WTC11 (cell line): ENCODE measurements around the gene AOAH. TPM values are rescaled to one million over a fixed set of nuclear protein-coding genes. Genes with fewer than 3 reads are reported as not detected.

Source experiments
- ATAC-seq: fragments of 200-7000 bp; cut with Tn5 transposase; 2 replicates; pipeline ENCODE4 v1.10.0; 2021; ENCODE audit warnings: mild to moderate bottlenecking, moderate library complexity
- CTCF ChIA-PET: fragments of 300-600 bp; sonication (Branson Sonifier 250); formaldehyde crosslinking; loops from one replicate; lab custom pipeline; 2021; ENCODE audit warnings: antibody characterized with exemption; lab: Charles Lee
- POLR2A ChIA-PET: fragments of 350-600 bp; sonication (Branson Sonifier 250); formaldehyde crosslinking; loops from one replicate; lab custom pipeline; 2021; ENCODE audit warnings: antibody characterized with exemption; lab: Charles Lee
- DNase-seq: peaks from one replicate; pipeline ENCODE4 v3.0.0; 2021; ENCODE audit warnings: low spot score
- H3K27ac Mint-ChIP-seq: 2 replicates; pipeline ENCODE4 v1.8.0; 2021; ENCODE audit warnings: mixed read lengths
- H3K27me3 Mint-ChIP-seq: 2 replicates; pipeline ENCODE4 v1.8.0; 2021; ENCODE audit warnings: low read depth, mild to moderate bottlenecking, moderate library complexity, mixed read lengths
- H3K36me3 Mint-ChIP-seq: 2 replicates; pipeline ENCODE4 v1.8.0; 2021; ENCODE audit warnings: mixed read lengths
- H3K4me1 Mint-ChIP-seq: 2 replicates; pipeline ENCODE4 v1.8.0; 2022; ENCODE audit warnings: mixed read lengths
- H3K4me3 Mint-ChIP-seq: 2 replicates; pipeline ENCODE4 v1.8.0; 2021; ENCODE audit warnings: mild to moderate bottlenecking, moderate library complexity, mixed read lengths
- H3K9me3 Mint-ChIP-seq: 2 replicates; pipeline ENCODE4 v1.8.0; 2021; ENCODE audit warnings: mixed read lengths
- CBFB ChIP-seq: sonication (generic); formaldehyde crosslinking; IDR thresholded peaks from 2 replicates; pipeline ENCODE4 v1.8.1; 2022; ENCODE audit warnings: mild to moderate bottlenecking, low read depth, missing genetic modification reagents
- FOXP4 ChIP-seq: sonication (generic); formaldehyde crosslinking; IDR thresholded peaks from 2 replicates; pipeline ENCODE4 v1.8.0; 2022; ENCODE audit warnings: mild to moderate bottlenecking, missing genetic modification reagents
- HMGA2 ChIP-seq: fragments of 250-450 bp; sonication (Bioruptor Pico); IDR thresholded peaks from 2 replicates; pipeline ENCODE4 v1.4.0; 2021; ENCODE audit warnings: mild to moderate bottlenecking, moderate library complexity
- MLX ChIP-seq: sonication (generic); formaldehyde crosslinking; IDR thresholded peaks from 2 replicates; pipeline ENCODE4 v1.8.1; 2023; ENCODE audit warnings: mild to moderate bottlenecking, missing genetic modification reagents, moderate library complexity
- OVOL2 ChIP-seq: fragments of 250-450 bp; sonication (Bioruptor Pico); IDR thresholded peaks from 2 replicates; pipeline ENCODE4 v1.9.0; 2021; ENCODE audit warnings: mild to moderate bottlenecking, borderline replicate concordance
- SOX15 ChIP-seq: fragments of 250-450 bp; sonication (Bioruptor Pico); IDR thresholded peaks from 2 replicates; pipeline ENCODE4 v1.9.0; 2021; ENCODE audit warnings: mild to moderate bottlenecking
- TCF7 ChIP-seq: sonication (generic); formaldehyde crosslinking; IDR thresholded peaks from 2 replicates; pipeline ENCODE4 v1.8.0; 2022; ENCODE audit warnings: mild to moderate bottlenecking, low read depth, missing genetic modification reagents, moderate library complexity
- ZNF219 ChIP-seq: sonication (generic); formaldehyde crosslinking; IDR thresholded peaks from 2 replicates; pipeline ENCODE4 v1.8.0; 2023; ENCODE audit warnings: missing genetic modification reagents, mild to moderate bottlenecking, borderline replicate concordance
- ZNF263 ChIP-seq: sonication (generic); formaldehyde crosslinking; IDR thresholded peaks from 2 replicates; pipeline ENCODE4 v1.8.1; 2022; ENCODE audit warnings: low read depth, mild to moderate bottlenecking, moderate library complexity, missing genetic modification reagents
- ZNF671 ChIP-seq: fragments of 250-450 bp; sonication (Bioruptor Pico); IDR thresholded peaks from 2 replicates; pipeline ENCODE4 v1.8.0; 2021; ENCODE audit warnings: mild to moderate bottlenecking
- total RNA-seq: library from RNA; stranded (reverse); gene quantifications from 3 replicates; pipeline ENCODE4 v1.2.3, GENCODE V29; 2021
- TF ChIP-seq, protein P1 (sequence below): fragments of 200-600 bp; IDR thresholded peaks from 2 replicates; pipeline ENCODE4 v1.8.0; 2022; ENCODE audit warnings: antibody characterized with exemption
- TF ChIP-seq, protein P2 (sequence below): sonication (generic); formaldehyde crosslinking; IDR thresholded peaks from 2 replicates; pipeline ENCODE4 v1.8.1; 2022; ENCODE audit warnings: mild to moderate bottlenecking, missing genetic modification reagents, moderate library complexity, borderline replicate concordance
- TF ChIP-seq, protein P3 (sequence below): sonication (generic); formaldehyde crosslinking; IDR thresholded peaks from 2 replicates; pipeline ENCODE4 v1.8.1; 2022; ENCODE audit warnings: missing genetic modification reagents, borderline replicate concordance

AOAH gene
- total RNA-seq, 1 experiment from 2014 or later, result 0.31 TPM

DNA sequence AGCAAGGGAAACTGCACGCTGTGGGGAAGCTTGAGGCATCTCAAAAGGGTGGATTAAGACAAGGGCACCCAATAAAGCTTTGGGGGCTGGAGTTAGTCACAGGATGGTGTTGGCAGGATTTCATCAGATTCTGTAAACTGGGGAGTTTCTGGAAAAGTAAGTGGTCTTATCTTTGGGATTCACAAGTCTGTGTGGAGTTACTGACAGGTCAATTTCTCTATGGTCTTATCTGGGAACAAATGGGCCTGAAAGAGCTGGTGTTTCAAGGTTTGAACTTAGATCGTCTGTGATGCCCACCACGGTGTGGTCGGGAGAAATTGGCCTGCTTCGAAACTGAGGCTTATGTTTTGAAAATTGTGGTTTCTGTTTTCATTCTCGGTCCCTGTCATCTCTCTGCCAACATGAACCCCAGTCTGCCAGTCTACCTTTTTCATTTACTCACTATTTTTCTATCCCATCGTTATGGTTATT lies 23.8 kb upstream of the AOAH start (continued):
- TF ChIP-seq FOXP4 (CRISPR knock-in tag) (no peak), ZNF263 (CRISPR knock-in tag) (no peak)

- TF ChIP-seq CBFB, result no peak
- TF ChIP-seq OVOL2 (CRISPR knock-in tag), result no peak
- no peak for TF ChIP-seq FOXP4 (CRISPR knock-in tag)
- TF ChIP-seq HMGA2, result no peak
- TF ChIP-seq SOX15 (CRISPR knock-in tag), result no peak
- no peak for TF ChIP-seq ZNF671 (CRISPR knock-in tag)
- no peak for TF ChIP-seq MLX (CRISPR knock-in tag)
- no peak for TF ChIP-seq TCF7 (CRISPR knock-in tag)
- TF ChIP-seq, protein P1, sequence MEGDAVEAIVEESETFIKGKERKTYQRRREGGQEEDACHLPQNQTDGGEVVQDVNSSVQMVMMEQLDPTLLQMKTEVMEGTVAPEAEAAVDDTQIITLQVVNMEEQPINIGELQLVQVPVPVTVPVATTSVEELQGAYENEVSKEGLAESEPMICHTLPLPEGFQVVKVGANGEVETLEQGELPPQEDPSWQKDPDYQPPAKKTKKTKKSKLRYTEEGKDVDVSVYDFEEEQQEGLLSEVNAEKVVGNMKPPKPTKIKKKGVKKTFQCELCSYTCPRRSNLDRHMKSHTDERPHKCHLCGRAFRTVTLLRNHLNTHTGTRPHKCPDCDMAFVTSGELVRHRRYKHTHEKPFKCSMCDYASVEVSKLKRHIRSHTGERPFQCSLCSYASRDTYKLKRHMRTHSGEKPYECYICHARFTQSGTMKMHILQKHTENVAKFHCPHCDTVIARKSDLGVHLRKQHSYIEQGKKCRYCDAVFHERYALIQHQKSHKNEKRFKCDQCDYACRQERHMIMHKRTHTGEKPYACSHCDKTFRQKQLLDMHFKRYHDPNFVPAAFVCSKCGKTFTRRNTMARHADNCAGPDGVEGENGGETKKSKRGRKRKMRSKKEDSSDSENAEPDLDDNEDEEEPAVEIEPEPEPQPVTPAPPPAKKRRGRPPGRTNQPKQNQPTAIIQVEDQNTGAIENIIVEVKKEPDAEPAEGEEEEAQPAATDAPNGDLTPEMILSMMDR, result no peak
- TF ChIP-seq, protein P2, sequence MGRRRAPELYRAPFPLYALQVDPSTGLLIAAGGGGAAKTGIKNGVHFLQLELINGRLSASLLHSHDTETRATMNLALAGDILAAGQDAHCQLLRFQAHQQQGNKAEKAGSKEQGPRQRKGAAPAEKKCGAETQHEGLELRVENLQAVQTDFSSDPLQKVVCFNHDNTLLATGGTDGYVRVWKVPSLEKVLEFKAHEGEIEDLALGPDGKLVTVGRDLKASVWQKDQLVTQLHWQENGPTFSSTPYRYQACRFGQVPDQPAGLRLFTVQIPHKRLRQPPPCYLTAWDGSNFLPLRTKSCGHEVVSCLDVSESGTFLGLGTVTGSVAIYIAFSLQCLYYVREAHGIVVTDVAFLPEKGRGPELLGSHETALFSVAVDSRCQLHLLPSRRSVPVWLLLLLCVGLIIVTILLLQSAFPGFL (CRISPR knock-in tag), result no peak
- no peak for TF ChIP-seq ZNF219 (CRISPR knock-in tag)
- TF ChIP-seq, protein P3, sequence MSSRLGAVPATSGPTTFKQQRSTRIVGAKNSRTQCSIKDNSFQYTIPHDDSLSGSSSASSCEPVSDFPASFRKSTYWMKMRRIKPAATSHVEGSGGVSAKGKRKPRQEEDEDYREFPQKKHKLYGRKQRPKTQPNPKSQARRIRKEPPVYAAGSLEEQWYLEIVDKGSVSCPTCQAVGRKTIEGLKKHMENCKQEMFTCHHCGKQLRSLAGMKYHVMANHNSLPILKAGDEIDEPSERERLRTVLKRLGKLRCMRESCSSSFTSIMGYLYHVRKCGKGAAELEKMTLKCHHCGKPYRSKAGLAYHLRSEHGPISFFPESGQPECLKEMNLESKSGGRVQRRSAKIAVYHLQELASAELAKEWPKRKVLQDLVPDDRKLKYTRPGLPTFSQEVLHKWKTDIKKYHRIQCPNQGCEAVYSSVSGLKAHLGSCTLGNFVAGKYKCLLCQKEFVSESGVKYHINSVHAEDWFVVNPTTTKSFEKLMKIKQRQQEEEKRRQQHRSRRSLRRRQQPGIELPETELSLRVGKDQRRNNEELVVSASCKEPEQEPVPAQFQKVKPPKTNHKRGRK, result no peak
- TF ChIP-seq, all 79 proteins: peak for 0
- Mint-ChIP-seq H3K36me3 (no peaks in the 10 kb centered on the region), H3K27me3 (peaks cover 5% of the 10 kb centered on the region; the same call in 1 of the 2 replicates), H3K4me3 (no peak overlapping the region), H3K4me1 (no peaks in the 10 kb centered on the region), H3K9me3 (peaks cover 16% of the 10 kb centered on the region), H3K27ac (no peak overlapping the region)
- CTCF ChIA-PET, result no interaction called here
- no peak for ATAC-seq
- POLR2A ChIA-PET, result no interaction called here
- DNase-seq, result no peak
Observed at GRCh38 chr7:36747280-36748016, 23.2 kb upstream of the AOAH start.
